HL-60 (cell line): ENCODE results near the gene CDC42BPA.

Experiments
- CTCF ChIP-seq: IDR thresholded peaks from one replicate; pipeline ENCODE4 v1.5.1; 2011; ENCODE audit warnings: low read length, control low read depth, inconsistent platforms; ENCODE audit not compliant: insufficient read depth
- GABPA ChIP-seq: IDR thresholded peaks from 2 replicates; pipeline ENCODE4 v1.6.1; 2012; ENCODE audit warnings: low read depth
- POLR2AphosphoS5 ChIP-seq: IDR thresholded peaks from 2 replicates; pipeline ENCODE4 v1.6.1; 2012; ENCODE audit warnings: low read depth
- REST ChIP-seq: IDR thresholded peaks from 2 replicates; pipeline ENCODE4 v1.6.1; 2012; ENCODE audit warnings: low read depth; ENCODE audit not compliant: insufficient replicate concordance
- SPI1 ChIP-seq: IDR thresholded peaks from 2 replicates; pipeline ENCODE4 v1.6.1; 2012; ENCODE audit warnings: low read depth, mild to moderate bottlenecking, borderline replicate concordance

GRCh38 chr1:226982451-226983177, 335.7 kb downstream of the CDC42BPA start:
- no peak for TF ChIP-seq POLR2AphosphoS5
- no peak for TF ChIP-seq CTCF
- TF ChIP-seq GABPA = no peak
- TF ChIP-seq SPI1 = no peak
- no peak for TF ChIP-seq REST
